Measurements from ENCODE around the gene CELA2A.

- TF ChIP-seq CTCF (conservative IDR thresholded peaks at IDR 0.05; ENCODE audit: low read depth, low read length) (no peak), EZH2 (IDR thresholded peaks at IDR 0.05; ENCODE audit: low read length, unreplicated experiment) (no peak), EZH2phosphoT487 (IDR thresholded peaks at IDR 0.05; ENCODE audit: borderline replicate concordance, low read length) (no peak)
These were observed 11.6 kb downstream of the CELA2A start for GRCh38 chr1:15468145-15468544.

Data from PC-3 (cell line).